SK-N-SH treated with all-trans-retinoic acid at 6 μM for 48 hours (cell line): Measurements from ENCODE around the gene EIF3I.

Experiments used
- PPARA ChIP-seq: fragments of 250-450 bp; sonication (Bioruptor Pico); IDR thresholded peaks from 2 replicates; pipeline ENCODE4 v1.5.0; 2020; ENCODE audit warnings: mild to moderate bottlenecking, borderline replicate concordance
- ZFP30 ChIP-seq: fragments of 450-650 bp; formaldehyde crosslinking; IDR thresholded peaks from 2 replicates; pipeline ENCODE4 v1.5.0; 2022; ENCODE audit warnings: mild to moderate bottlenecking, moderate library complexity
- TF ChIP-seq, protein P1 (sequence below): fragments of 250-450 bp; sonication (Bioruptor Pico); IDR thresholded peaks from 2 replicates; pipeline ENCODE4 v1.8.0; 2020; ENCODE audit warnings: mild to moderate bottlenecking, moderate library complexity, borderline replicate concordance

DNA sequence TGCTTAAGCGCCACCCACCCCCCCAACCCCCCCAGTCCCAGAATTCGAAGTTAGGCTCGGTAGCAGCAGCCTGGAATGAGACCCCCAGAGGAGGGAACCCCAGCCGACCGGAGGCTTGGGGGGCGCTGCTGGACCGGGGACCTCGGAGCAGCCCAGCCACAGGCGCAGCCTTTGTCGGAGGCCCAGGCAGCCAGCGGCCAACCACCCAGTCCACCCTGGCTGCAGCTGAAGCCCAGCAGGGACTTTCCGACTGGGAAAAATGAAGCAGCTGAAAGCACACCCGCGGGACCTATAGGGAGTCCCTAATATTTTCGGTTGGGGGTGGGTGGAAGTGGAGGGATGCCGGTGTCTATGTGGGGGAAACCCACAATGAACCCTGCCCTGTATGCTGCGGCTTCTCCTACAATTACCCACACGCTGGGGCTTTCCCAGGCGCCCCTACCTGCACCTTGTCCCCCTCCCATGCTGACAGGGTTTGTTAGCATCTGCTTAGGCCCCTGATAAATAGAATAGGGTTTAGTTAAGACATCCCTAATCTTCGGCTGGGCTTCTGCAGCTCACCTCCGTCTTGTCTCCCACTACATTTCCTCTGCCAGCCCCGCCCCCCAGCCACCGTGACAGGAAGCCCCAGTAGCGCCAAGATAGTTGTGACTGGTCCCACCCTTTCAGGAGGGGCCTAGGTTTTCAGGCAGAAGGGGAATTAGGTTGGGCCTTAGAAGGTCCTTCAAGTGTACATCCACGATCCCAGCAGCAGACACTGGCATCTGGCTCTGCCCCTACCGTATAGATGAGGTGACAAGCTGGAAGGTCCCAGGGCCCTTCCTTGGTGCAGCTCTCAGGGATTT lies 21.0 kb upstream of the EIF3I start:
- TF ChIP-seq ZFP30 (CRISPR knock-in tag) (no peak), PPARA (CRISPR knock-in tag) (no peak)
- TF ChIP-seq, protein P1, sequence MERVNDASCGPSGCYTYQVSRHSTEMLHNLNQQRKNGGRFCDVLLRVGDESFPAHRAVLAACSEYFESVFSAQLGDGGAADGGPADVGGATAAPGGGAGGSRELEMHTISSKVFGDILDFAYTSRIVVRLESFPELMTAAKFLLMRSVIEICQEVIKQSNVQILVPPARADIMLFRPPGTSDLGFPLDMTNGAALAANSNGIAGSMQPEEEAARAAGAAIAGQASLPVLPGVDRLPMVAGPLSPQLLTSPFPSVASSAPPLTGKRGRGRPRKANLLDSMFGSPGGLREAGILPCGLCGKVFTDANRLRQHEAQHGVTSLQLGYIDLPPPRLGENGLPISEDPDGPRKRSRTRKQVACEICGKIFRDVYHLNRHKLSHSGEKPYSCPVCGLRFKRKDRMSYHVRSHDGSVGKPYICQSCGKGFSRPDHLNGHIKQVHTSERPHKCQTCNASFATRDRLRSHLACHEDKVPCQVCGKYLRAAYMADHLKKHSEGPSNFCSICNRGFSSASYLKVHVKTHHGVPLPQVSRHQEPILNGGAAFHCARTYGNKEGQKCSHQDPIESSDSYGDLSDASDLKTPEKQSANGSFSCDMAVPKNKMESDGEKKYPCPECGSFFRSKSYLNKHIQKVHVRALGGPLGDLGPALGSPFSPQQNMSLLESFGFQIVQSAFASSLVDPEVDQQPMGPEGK: no peak
